ENCODE measurements around the gene ESYT1. TPM values are rescaled to one million over a fixed set of nuclear protein-coding genes. Genes with fewer than 3 reads are reported as not detected.
A peak's percentile ranks its signal among the peaks of the same experiment; 100 is the strongest.

The ESYT1 gene
- total and polyA plus RNA-seq, 9 of the 15 experiments (the other 6 are each of a cell fraction or from before 2014, with no cell fraction given) = 132 to 420 (median 164) TPM

DNA sequence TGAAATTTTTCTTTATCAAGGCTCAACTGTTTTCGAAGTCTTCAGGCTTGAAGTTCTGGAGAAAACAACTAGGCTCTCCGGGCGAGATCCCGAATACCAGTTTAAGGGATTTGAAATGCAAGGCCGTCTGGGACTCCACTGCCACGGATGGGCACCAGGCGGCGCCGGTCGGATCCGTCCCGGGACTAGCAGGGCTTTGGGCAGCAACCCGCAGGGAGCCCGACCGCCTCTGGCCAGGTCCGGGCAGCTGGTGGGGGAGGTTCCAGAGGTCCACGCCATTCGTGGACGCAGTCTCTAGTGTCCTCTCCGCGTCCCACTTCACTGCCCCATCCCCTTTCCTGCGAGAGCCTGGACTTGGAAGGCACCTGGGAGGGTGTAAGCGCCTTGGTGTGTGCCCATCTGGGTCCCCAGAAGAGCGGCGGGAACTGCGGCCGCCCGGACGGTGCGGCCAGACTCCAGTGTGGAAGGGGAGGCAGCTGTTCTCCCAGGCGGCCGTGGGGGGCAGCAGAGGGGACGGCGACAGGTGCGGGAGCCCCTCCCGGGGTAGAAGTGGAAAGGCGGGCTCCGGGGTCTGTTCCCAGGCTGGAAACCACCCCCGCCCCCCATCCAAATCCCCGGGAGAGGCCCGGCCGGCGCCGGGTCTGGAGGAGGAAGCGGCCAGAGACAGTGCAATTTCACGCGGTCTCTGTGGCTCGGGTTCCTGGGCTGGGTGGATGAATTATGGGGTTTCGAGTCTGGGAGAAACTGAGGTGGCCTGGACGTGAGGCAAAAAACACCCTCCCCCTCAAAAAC lies 48.9 kb upstream of the ESYT1 start (continued):
- TF ChIP-seq SAFB (IDR thresholded peaks at IDR 0.05; ENCODE audit: borderline replicate concordance, low read depth, low read length) (0 out of 2 replicates have a peak, but pooled peaks have one; percentile 40), ETV1 (tag; conservative IDR thresholded peaks at IDR 0.05; ENCODE audit: low read depth) (no peak), NFIC (IDR thresholded peaks at IDR 0.05) (peak; percentile 48), NR2F6 (CRISPR knock-in tag; IDR thresholded peaks at IDR 0.05) (no peak), PCBP2 (IDR thresholded peaks at IDR 0.05; ENCODE audit: low read depth, low read length, poor library complexity, severe bottlenecking) (no peak)
- TF ChIP-seq, protein P1, sequence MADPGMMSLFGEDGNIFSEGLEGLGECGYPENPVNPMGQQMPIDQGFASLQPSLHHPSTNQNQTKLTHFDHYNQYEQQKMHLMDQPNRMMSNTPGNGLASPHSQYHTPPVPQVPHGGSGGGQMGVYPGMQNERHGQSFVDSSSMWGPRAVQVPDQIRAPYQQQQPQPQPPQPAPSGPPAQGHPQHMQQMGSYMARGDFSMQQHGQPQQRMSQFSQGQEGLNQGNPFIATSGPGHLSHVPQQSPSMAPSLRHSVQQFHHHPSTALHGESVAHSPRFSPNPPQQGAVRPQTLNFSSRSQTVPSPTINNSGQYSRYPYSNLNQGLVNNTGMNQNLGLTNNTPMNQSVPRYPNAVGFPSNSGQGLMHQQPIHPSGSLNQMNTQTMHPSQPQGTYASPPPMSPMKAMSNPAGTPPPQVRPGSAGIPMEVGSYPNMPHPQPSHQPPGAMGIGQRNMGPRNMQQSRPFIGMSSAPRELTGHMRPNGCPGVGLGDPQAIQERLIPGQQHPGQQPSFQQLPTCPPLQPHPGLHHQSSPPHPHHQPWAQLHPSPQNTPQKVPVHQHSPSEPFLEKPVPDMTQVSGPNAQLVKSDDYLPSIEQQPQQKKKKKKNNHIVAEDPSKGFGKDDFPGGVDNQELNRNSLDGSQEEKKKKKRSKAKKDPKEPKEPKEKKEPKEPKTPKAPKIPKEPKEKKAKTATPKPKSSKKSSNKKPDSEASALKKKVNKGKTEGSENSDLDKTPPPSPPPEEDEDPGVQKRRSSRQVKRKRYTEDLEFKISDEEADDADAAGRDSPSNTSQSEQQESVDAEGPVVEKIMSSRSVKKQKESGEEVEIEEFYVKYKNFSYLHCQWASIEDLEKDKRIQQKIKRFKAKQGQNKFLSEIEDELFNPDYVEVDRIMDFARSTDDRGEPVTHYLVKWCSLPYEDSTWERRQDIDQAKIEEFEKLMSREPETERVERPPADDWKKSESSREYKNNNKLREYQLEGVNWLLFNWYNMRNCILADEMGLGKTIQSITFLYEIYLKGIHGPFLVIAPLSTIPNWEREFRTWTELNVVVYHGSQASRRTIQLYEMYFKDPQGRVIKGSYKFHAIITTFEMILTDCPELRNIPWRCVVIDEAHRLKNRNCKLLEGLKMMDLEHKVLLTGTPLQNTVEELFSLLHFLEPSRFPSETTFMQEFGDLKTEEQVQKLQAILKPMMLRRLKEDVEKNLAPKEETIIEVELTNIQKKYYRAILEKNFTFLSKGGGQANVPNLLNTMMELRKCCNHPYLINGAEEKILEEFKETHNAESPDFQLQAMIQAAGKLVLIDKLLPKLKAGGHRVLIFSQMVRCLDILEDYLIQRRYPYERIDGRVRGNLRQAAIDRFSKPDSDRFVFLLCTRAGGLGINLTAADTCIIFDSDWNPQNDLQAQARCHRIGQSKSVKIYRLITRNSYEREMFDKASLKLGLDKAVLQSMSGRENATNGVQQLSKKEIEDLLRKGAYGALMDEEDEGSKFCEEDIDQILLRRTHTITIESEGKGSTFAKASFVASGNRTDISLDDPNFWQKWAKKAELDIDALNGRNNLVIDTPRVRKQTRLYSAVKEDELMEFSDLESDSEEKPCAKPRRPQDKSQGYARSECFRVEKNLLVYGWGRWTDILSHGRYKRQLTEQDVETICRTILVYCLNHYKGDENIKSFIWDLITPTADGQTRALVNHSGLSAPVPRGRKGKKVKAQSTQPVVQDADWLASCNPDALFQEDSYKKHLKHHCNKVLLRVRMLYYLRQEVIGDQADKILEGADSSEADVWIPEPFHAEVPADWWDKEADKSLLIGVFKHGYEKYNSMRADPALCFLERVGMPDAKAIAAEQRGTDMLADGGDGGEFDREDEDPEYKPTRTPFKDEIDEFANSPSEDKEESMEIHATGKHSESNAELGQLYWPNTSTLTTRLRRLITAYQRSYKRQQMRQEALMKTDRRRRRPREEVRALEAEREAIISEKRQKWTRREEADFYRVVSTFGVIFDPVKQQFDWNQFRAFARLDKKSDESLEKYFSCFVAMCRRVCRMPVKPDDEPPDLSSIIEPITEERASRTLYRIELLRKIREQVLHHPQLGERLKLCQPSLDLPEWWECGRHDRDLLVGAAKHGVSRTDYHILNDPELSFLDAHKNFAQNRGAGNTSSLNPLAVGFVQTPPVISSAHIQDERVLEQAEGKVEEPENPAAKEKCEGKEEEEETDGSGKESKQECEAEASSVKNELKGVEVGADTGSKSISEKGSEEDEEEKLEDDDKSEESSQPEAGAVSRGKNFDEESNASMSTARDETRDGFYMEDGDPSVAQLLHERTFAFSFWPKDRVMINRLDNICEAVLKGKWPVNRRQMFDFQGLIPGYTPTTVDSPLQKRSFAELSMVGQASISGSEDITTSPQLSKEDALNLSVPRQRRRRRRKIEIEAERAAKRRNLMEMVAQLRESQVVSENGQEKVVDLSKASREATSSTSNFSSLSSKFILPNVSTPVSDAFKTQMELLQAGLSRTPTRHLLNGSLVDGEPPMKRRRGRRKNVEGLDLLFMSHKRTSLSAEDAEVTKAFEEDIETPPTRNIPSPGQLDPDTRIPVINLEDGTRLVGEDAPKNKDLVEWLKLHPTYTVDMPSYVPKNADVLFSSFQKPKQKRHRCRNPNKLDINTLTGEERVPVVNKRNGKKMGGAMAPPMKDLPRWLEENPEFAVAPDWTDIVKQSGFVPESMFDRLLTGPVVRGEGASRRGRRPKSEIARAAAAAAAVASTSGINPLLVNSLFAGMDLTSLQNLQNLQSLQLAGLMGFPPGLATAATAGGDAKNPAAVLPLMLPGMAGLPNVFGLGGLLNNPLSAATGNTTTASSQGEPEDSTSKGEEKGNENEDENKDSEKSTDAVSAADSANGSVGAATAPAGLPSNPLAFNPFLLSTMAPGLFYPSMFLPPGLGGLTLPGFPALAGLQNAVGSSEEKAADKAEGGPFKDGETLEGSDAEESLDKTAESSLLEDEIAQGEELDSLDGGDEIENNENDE (IDR thresholded peaks at IDR 0.05; ENCODE audit: low read depth, low read length) = no peak
- TF ChIP-seq, protein P2, sequence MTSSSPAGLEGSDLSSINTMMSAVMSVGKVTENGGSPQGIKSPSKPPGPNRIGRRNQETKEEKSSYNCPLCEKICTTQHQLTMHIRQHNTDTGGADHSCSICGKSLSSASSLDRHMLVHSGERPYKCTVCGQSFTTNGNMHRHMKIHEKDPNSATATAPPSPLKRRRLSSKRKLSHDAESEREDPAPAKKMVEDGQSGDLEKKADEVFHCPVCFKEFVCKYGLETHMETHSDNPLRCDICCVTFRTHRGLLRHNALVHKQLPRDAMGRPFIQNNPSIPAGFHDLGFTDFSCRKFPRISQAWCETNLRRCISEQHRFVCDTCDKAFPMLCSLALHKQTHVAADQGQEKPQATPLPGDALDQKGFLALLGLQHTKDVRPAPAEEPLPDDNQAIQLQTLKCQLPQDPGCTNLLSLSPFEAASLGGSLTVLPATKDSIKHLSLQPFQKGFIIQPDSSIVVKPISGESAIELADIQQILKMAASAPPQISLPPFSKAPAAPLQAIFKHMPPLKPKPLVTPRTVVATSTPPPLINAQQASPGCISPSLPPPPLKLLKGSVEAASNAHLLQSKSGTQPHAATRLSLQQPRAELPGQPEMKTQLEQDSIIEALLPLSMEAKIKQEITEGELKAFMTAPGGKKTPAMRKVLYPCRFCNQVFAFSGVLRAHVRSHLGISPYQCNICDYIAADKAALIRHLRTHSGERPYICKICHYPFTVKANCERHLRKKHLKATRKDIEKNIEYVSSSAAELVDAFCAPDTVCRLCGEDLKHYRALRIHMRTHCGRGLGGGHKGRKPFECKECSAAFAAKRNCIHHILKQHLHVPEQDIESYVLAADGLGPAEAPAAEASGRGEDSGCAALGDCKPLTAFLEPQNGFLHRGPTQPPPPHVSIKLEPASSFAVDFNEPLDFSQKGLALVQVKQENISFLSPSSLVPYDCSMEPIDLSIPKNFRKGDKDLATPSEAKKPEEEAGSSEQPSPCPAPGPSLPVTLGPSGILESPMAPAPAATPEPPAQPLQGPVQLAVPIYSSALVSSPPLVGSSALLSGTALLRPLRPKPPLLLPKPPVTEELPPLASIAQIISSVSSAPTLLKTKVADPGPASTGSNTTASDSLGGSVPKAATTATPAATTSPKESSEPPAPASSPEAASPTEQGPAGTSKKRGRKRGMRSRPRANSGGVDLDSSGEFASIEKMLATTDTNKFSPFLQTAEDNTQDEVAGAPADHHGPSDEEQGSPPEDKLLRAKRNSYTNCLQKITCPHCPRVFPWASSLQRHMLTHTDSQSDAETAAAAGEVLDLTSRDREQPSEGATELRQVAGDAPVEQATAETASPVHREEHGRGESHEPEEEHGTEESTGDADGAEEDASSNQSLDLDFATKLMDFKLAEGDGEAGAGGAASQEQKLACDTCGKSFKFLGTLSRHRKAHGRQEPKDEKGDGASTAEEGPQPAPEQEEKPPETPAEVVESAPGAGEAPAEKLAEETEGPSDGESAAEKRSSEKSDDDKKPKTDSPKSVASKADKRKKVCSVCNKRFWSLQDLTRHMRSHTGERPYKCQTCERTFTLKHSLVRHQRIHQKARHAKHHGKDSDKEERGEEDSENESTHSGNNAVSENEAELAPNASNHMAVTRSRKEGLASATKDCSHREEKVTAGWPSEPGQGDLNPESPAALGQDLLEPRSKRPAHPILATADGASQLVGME (CRISPR knock-in tag; IDR thresholded peaks at IDR 0.05) = no peak
- TF ChIP-seq, protein P3, sequence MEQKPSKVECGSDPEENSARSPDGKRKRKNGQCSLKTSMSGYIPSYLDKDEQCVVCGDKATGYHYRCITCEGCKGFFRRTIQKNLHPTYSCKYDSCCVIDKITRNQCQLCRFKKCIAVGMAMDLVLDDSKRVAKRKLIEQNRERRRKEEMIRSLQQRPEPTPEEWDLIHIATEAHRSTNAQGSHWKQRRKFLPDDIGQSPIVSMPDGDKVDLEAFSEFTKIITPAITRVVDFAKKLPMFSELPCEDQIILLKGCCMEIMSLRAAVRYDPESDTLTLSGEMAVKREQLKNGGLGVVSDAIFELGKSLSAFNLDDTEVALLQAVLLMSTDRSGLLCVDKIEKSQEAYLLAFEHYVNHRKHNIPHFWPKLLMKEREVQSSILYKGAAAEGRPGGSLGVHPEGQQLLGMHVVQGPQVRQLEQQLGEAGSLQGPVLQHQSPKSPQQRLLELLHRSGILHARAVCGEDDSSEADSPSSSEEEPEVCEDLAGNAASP (IDR thresholded peaks at IDR 0.05) = no peak

Data from K562 (cell line).